Neuron (in vitro differentiated cells): Measurements from ENCODE around the gene BYSL.
"Not testable (repeated sequence)": the region's sequence is repeated elsewhere in the genome, so short reads cannot be mapped to it uniquely, and the experiment has no call there.

ENCODE experiments used
- H2AFZ ChIP-seq: one replicate; pipeline ENCODE4 v1.6.1; 2013; ENCODE audit warnings: low read depth, mild to moderate bottlenecking, inconsistent platforms, low read length, moderate library complexity
- H3K27me3 ChIP-seq: one replicate; pipeline ENCODE4 v1.6.1; 2013; ENCODE audit warnings: low read length; ENCODE audit not compliant: insufficient read depth
- H3K36me3 ChIP-seq: one replicate; pipeline ENCODE4 v1.6.1; 2013; ENCODE audit warnings: low read length; ENCODE audit not compliant: insufficient read depth
- H3K4me1 ChIP-seq: one replicate; pipeline ENCODE4 v1.6.1; 2013; ENCODE audit warnings: low read length; ENCODE audit not compliant: insufficient read depth
- H3K4me3 ChIP-seq: 2 replicates; pipeline ENCODE4 v1.5.1; 2013; ENCODE audit warnings: mild to moderate bottlenecking, low read length, moderate library complexity
- H3K9me3 ChIP-seq: one replicate; pipeline ENCODE4 v1.6.1; 2013; ENCODE audit warnings: low read length

The BYSL gene

GRCh38 chr6:41939848-41940758, 18.8 kb downstream of the BYSL start:
- H3K36me3 ChIP-seq: peaks cover 5% of the 10 kb centered on the region
- H2AFZ ChIP-seq: peak overlapping the region; percentile 53
- no peaks in the 10 kb centered on the region for H3K9me3 ChIP-seq
- H3K27me3 ChIP-seq: no peaks in the 10 kb centered on the region
- H3K4me3 ChIP-seq: peak overlapping the region; percentile 93
- H3K4me1 ChIP-seq: peaks cover 33% of the 10 kb centered on the region

- H3K4me3 ChIP-seq: peak overlapping the region; percentile 93
- H3K36me3 ChIP-seq: peaks cover 5% of the 10 kb centered on the region
- H2AFZ ChIP-seq: peak overlapping the region; percentile 53
- H3K27me3 ChIP-seq: no peaks in the 10 kb centered on the region
- peaks cover 29% of the 10 kb centered on the region for H3K4me1 ChIP-seq
- no peaks in the 10 kb centered on the region for H3K9me3 ChIP-seq
Observed at GRCh38 chr6:41940759-41941279, 19.5 kb downstream of the BYSL start.

GRCh38 chr6:41941280-41942066, 20.2 kb downstream of the BYSL start, which contains the start of gene CCND3:
Gene CCND3, minus strand, starts transcription at chr6:41941808. Its CDS starts 159 bp downstream, at chr6:41941649.
- Histone ChIP-seq H3K36me3 (peaks cover 4% of the 10 kb centered on the region), H3K27me3 (no peaks in the 10 kb centered on the region), H2AFZ (peak within 1 kb of the TSS; percentile 53), H3K4me3 (peak within 1 kb of the TSS; percentile 93), H3K9me3 (no peaks in the 10 kb centered on the region), H3K4me1 (peaks cover 25% of the 10 kb centered on the region)

GRCh38 chr6:41942067-41942851, 21.0 kb downstream of the BYSL start:
- Histone ChIP-seq H3K36me3 (no peaks in the 10 kb centered on the region), H3K27me3 (no peaks in the 10 kb centered on the region), H3K9me3 (no peaks in the 10 kb centered on the region), H3K4me1 (peaks cover 25% of the 10 kb centered on the region), H3K4me3 (peak overlapping the region; percentile 93), H2AFZ (peak overlapping the region; percentile 53)

- H2AFZ ChIP-seq, H3K9me3 ChIP-seq, H3K4me3 ChIP-seq, H3K36me3 ChIP-seq, H3K27me3 ChIP-seq: not testable (repeated sequence)
- peaks cover 25% of the 10 kb centered on the region for H3K4me1 ChIP-seq
Observed at GRCh38 chr6:41942882-41943281, 21.6 kb downstream of the BYSL start.

- H3K4me3 ChIP-seq: no peak overlapping the region
- H3K27me3 ChIP-seq: no peaks in the 10 kb centered on the region
- no peak overlapping the region for H2AFZ ChIP-seq
- H3K4me1 ChIP-seq: peaks cover 25% of the 10 kb centered on the region
- H3K36me3 ChIP-seq: no peaks in the 10 kb centered on the region
- no peaks in the 10 kb centered on the region for H3K9me3 ChIP-seq
Observed at GRCh38 chr6:41943456-41943855, 22.2 kb downstream of the BYSL start.

GRCh38 chr6:41947581-41948220, 26.4 kb downstream of the BYSL start:
- no peak overlapping the region for H2AFZ ChIP-seq
- H3K4me3 ChIP-seq: no peak overlapping the region
- H3K36me3 ChIP-seq: no peaks in the 10 kb centered on the region
- no peaks in the 10 kb centered on the region for H3K27me3 ChIP-seq
- H3K9me3 ChIP-seq: no peaks in the 10 kb centered on the region
- no peaks in the 10 kb centered on the region for H3K4me1 ChIP-seq

- Histone ChIP-seq H3K9me3 (no peaks in the 10 kb centered on the region), H3K36me3 (no peaks in the 10 kb centered on the region), H3K4me3 (no peak overlapping the region), H3K27me3 (no peaks in the 10 kb centered on the region), H2AFZ (no peak overlapping the region), H3K4me1 (no peaks in the 10 kb centered on the region)
Observed at GRCh38 chr6:41954668-41955067, 33.4 kb downstream of the BYSL start.

GRCh38 chr6:41955412-41955811, 34.1 kb downstream of the BYSL start:
- Histone ChIP-seq H3K4me1 (no peaks in the 10 kb centered on the region), H3K4me3 (no peak overlapping the region), H2AFZ (no peak overlapping the region), H3K27me3 (no peaks in the 10 kb centered on the region), H3K36me3 (no peaks in the 10 kb centered on the region), H3K9me3 (no peaks in the 10 kb centered on the region)

- Histone ChIP-seq H3K36me3 (no peaks in the 10 kb centered on the region), H3K27me3 (no peaks in the 10 kb centered on the region), H3K9me3 (no peaks in the 10 kb centered on the region), H3K4me3 (no peak overlapping the region), H2AFZ (no peak overlapping the region), H3K4me1 (no peaks in the 10 kb centered on the region)
Observed at GRCh38 chr6:41957117-41957516, 35.8 kb downstream of the BYSL start.

GRCh38 chr6:41958022-41958856, 36.9 kb downstream of the BYSL start:
- Histone ChIP-seq H3K4me1 (no peaks in the 10 kb centered on the region), H2AFZ (no peak overlapping the region), H3K36me3 (no peaks in the 10 kb centered on the region), H3K9me3 (no peaks in the 10 kb centered on the region), H3K4me3 (no peak overlapping the region), H3K27me3 (no peaks in the 10 kb centered on the region)
